Rectal smooth muscle tissue (tissue), 1 donor: ENCODE measurements around the gene TMEM108.

Source experiments
- H3K27ac ChIP-seq: one replicate; pipeline ENCODE4 v1.7.0; 2013; ENCODE audit warnings: low read depth, low read length, inconsistent platforms
- H3K27me3 ChIP-seq: one replicate; pipeline ENCODE4 v1.7.0; 2013; ENCODE audit warnings: low read length; ENCODE audit not compliant: control insufficient read depth, insufficient read depth
- H3K36me3 ChIP-seq: one replicate; pipeline ENCODE4 v1.7.0; 2013; ENCODE audit warnings: low read length; ENCODE audit not compliant: control insufficient read depth, insufficient read depth
- H3K4me1 ChIP-seq: one replicate; pipeline ENCODE4 v1.7.0; 2013; ENCODE audit warnings: low read length; ENCODE audit not compliant: control insufficient read depth, insufficient read depth
- H3K4me3 ChIP-seq: one replicate; pipeline ENCODE4 v1.7.0; 2013; ENCODE audit warnings: low read length
- H3K9ac ChIP-seq: one replicate; pipeline ENCODE4 v1.7.0; 2013; ENCODE audit warnings: low read length

Gene TMEM108

GRCh38 chr3:133280586-133280985 is 242.4 kb downstream of the TMEM108 start:
- Histone ChIP-seq H3K4me3 (no peak overlapping the region), H3K4me1 (peaks cover 2% of the 10 kb centered on the region), H3K27ac (no peak overlapping the region), H3K36me3 (no peaks in the 10 kb centered on the region), H3K9ac (no peak overlapping the region), H3K27me3 (no peaks in the 10 kb centered on the region)

- H3K27ac ChIP-seq = no peak overlapping the region
- H3K4me1 ChIP-seq = peaks cover 2% of the 10 kb centered on the region
- no peaks in the 10 kb centered on the region for H3K36me3 ChIP-seq
- no peaks in the 10 kb centered on the region for H3K27me3 ChIP-seq
- no peak overlapping the region for H3K9ac ChIP-seq
- no peak overlapping the region for H3K4me3 ChIP-seq
These were observed 244.0 kb downstream of the TMEM108 start for GRCh38 chr3:133282236-133282635.

GRCh38 chr3:133283958-133284807 is 246.0 kb downstream of the TMEM108 start:
- Histone ChIP-seq H3K9ac (no peak overlapping the region), H3K4me3 (no peak overlapping the region), H3K27ac (no peak overlapping the region), H3K36me3 (no peaks in the 10 kb centered on the region), H3K4me1 (peaks cover 2% of the 10 kb centered on the region), H3K27me3 (no peaks in the 10 kb centered on the region)

GRCh38 chr3:133289322-133289721 is 251.1 kb downstream of the TMEM108 start:
- H3K27me3 ChIP-seq = no peaks in the 10 kb centered on the region
- H3K27ac ChIP-seq = no peak overlapping the region
- no peak overlapping the region for H3K9ac ChIP-seq
- peaks cover 2% of the 10 kb centered on the region for H3K4me1 ChIP-seq
- no peaks in the 10 kb centered on the region for H3K36me3 ChIP-seq
- no peak overlapping the region for H3K4me3 ChIP-seq

GRCh38 chr3:133292296-133292695 is 254.1 kb downstream of the TMEM108 start:
- Histone ChIP-seq H3K9ac (no peak overlapping the region), H3K27me3 (no peaks in the 10 kb centered on the region), H3K36me3 (no peaks in the 10 kb centered on the region), H3K4me3 (no peak overlapping the region), H3K27ac (no peak overlapping the region), H3K4me1 (peaks cover 8% of the 10 kb centered on the region)

GRCh38 chr3:133293397-133294110 is 255.4 kb downstream of the TMEM108 start:
- Histone ChIP-seq H3K27ac (no peak overlapping the region), H3K27me3 (no peaks in the 10 kb centered on the region), H3K36me3 (no peaks in the 10 kb centered on the region), H3K4me3 (no peak overlapping the region), H3K9ac (no peak overlapping the region), H3K4me1 (peaks cover 8% of the 10 kb centered on the region)

- peaks cover 8% of the 10 kb centered on the region for H3K4me1 ChIP-seq
- H3K27ac ChIP-seq = no peak overlapping the region
- H3K9ac ChIP-seq = no peak overlapping the region
- H3K4me3 ChIP-seq = no peak overlapping the region
- H3K27me3 ChIP-seq = no peaks in the 10 kb centered on the region
- H3K36me3 ChIP-seq = no peaks in the 10 kb centered on the region
These were observed 256.1 kb downstream of the TMEM108 start for GRCh38 chr3:133294253-133294652.

DNA sequence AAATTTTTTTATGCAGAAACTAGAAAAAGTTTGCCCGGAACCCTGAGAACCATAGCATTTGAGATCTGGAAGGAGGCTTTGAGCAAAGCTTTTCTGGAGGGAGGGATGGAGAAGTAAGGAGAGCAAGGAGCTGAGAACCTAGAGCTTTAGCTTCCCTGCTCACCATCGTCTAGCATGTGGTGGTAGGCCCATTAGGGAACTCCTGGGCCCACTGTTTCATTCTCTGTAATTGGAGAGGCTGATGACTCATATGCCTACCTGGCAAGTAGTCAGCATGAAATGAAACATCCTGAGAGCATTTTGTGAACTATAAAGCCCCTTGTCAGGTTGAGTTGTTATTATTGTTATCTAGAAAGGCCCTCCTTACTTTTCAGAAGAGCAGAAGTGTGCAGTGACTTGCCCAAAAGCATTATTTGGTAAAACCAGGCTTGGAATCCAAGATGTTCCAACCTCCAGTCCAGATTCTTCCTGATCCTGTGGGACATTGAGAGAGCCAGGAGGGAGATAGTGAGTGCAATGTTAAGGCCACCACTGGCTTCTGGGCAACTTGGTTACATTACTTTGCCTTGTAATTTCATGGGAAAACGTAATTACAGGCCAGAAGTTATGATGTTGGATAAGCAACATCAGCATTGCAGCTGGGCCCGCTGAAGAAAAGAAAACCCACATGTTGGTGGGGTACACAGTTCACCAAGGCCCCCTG is 257.2 kb downstream of the TMEM108 start:
- peaks cover 8% of the 10 kb centered on the region for H3K4me1 ChIP-seq

GRCh38 chr3:133295944-133296917 is 258.0 kb downstream of the TMEM108 start:
- Histone ChIP-seq H3K4me1 (peaks cover 8% of the 10 kb centered on the region), H3K36me3 (no peaks in the 10 kb centered on the region), H3K27me3 (no peaks in the 10 kb centered on the region), H3K27ac (no peak overlapping the region), H3K9ac (no peak overlapping the region), H3K4me3 (no peak overlapping the region)

More for the DNA sequence above, 257.2 kb downstream of the TMEM108 start:
- H3K27ac ChIP-seq = no peak overlapping the region
- no peak overlapping the region for H3K9ac ChIP-seq
- no peaks in the 10 kb centered on the region for H3K36me3 ChIP-seq
- no peak overlapping the region for H3K4me3 ChIP-seq
- H3K27me3 ChIP-seq = no peaks in the 10 kb centered on the region

- H3K36me3 ChIP-seq = no peaks in the 10 kb centered on the region
- peaks cover 8% of the 10 kb centered on the region for H3K4me1 ChIP-seq
- no peak overlapping the region for H3K27ac ChIP-seq
- no peaks in the 10 kb centered on the region for H3K27me3 ChIP-seq
- no peak overlapping the region for H3K4me3 ChIP-seq
- H3K9ac ChIP-seq = no peak overlapping the region
These were observed 258.8 kb downstream of the TMEM108 start for GRCh38 chr3:133296981-133297380.

- H3K27ac ChIP-seq = no peak overlapping the region
- H3K27me3 ChIP-seq = no peaks in the 10 kb centered on the region
- H3K4me1 ChIP-seq = peaks cover 5% of the 10 kb centered on the region
- H3K9ac ChIP-seq = no peak overlapping the region
- no peak overlapping the region for H3K4me3 ChIP-seq
- H3K36me3 ChIP-seq = no peaks in the 10 kb centered on the region
These were observed 261.9 kb downstream of the TMEM108 start for GRCh38 chr3:133300102-133300501.
